Transverse colon (tissue), 4 donors: ENCODE results near the gene JAZF1. TPM values are rescaled to one million over a fixed set of nuclear protein-coding genes. Genes with fewer than 3 reads are reported as not detected.

ENCODE experiments used
- DNase-seq: peaks from one replicate; pipeline ENCODE4 v3.0.0-alpha.2; 2019
- H3K27ac ChIP-seq, 4 donors: fragments of 200-600 bp; sonication (generic); 2 replicates each; pipeline ENCODE4 v1.5.1; 2016 to 2018; ENCODE audit warnings: inconsistent platforms in 4 of 4
- H3K27me3 ChIP-seq: fragments of 200-600 bp; sonication (generic); 2 replicates; pipeline ENCODE4 v1.5.1; 2017; ENCODE audit warnings: inconsistent platforms
- H3K36me3 ChIP-seq, 4 donors: fragments of 200-600 bp; sonication (generic); 2 replicates each; pipeline ENCODE4 v1.5.1; 2017 to 2019; ENCODE audit warnings: inconsistent platforms in 4 of 4
- H3K4me1 ChIP-seq, 4 donors: fragments of 200-600 bp; sonication (generic); 2 replicates each; pipeline ENCODE4 v1.5.1; 2017 to 2020; ENCODE audit warnings: inconsistent platforms in 4 of 4
- H3K4me3 ChIP-seq, 4 donors: fragments of 200-600 bp; sonication (generic); 1 replicate in 1 of 4; 2 replicates in 3 of 4; pipeline versions ENCODE4 v1.5.1 to v1.6.1; 2017 to 2019; ENCODE audit warnings: inconsistent platforms in 4 of 4
- H3K9me3 ChIP-seq, 2 donors: fragments of 200-600 bp; sonication (generic); 2 replicates each; pipeline ENCODE4 v1.5.1; 2017 to 2019; ENCODE audit warnings: inconsistent platforms in 2 of 2
- EP300 ChIP-seq: sonication (generic); formaldehyde crosslinking; IDR thresholded peaks from one replicate; pipeline ENCODE4 v1.6.1; 2017; ENCODE audit warnings: antibody characterized with exemption, low read depth
- POLR2A ChIP-seq: fragments of 450-650 bp; IDR thresholded peaks from one replicate; pipeline ENCODE4 v1.6.1; 2016; ENCODE audit warnings: antibody characterized with exemption, mild to moderate bottlenecking, moderate library complexity
- POLR2AphosphoS5 ChIP-seq, 3 donors: sonication (generic); formaldehyde crosslinking; IDR thresholded peaks; one replicate each; pipeline ENCODE4 v1.6.1; 2016; ENCODE audit warnings: antibody characterized with exemption in 3 of 3
- WGBS, 2 donors: methylation state at CpG; one replicate each; pipeline ENCODE4 v1.1.5; 2018; ENCODE audit warnings: low coverage in 1 of 2; 5-methylcytosine and 5-hydroxymethylcytosine counted together
- in situ Hi-C, 4 donors: fragments of 200-750 bp; cut with MboI; loops; one replicate each; pipeline versions ENCODE4 v1.15.0 to v1.15.1; 2017; ENCODE audit warnings: low sequenced_read_pairs in 3 of 4, low pct_ligation_motif_present in 1 of 4, low pct_unique_long_range_greater_than_20kb in 1 of 4
- intact Hi-C: fragments of 100-400 bp; cut with DNase I; formaldehyde crosslinking; loops from one replicate; pipeline ENCODE4 v1.15.1; 2023; ENCODE audit warnings: low total_unique reads
- total RNA-seq, 4 donors: library from RNA; depleted of rRNA; stranded (reverse); fragments of >200 nt; gene quantifications; one replicate each; pipeline ENCODE4 v1.1.0, GENCODE V29; 2016
- TF ChIP-seq, protein P1 (sequence below), 5 experiments: fragments of 200-600 bp in 3 of 5; fragments of 450-650 bp in 2 of 5; sonication (generic) in 3 of 5; IDR thresholded peaks; 1 replicate in 2 of 5; 2 replicates in 3 of 5; pipeline ENCODE4 v1.5.1; 2016 to 2017; ENCODE audit warnings: antibody characterized with exemption in 5 of 5, inconsistent platforms in 3 of 5, mild to moderate bottlenecking in 2 of 5, moderate library complexity in 1 of 5

The JAZF1 gene
- total RNA-seq, 4 donors from 2014 or later = 11.0 to 12.2 (median 11.5) TPM

DNA sequence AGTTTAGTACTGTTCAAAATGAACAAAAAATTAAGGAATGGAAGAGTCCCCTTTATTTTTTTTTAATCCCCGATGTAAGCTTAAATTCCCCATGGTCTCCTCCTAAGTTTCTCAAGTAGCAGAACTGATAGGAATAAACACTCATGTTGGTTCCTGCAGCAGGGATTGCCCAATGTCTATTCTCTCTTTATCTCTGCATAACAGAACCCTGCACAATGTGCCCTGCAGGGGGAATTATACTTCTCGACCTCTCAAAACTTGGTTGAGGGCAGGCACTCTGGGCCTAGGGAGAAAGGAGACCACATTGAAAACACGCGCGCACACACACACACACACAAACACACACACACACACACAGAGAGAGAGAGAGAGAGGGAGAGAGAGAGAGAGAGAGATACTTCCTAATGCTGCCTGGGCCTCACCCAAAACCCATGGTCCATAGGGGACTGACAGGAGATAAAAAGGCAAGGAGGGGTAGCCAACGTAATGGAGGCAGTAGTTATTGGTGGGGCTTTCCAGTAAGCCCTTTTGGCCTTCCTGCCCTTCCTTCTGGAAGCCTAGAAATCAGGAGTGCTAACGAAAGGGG, 22.7 kb downstream of the JAZF1 start:
- Histone ChIP-seq H3K4me1 (peaks cover 3 to 36% (median 9%) of the 10 kb centered on the region in 4 donors), H3K27ac (no peak overlapping the region)

DNA sequence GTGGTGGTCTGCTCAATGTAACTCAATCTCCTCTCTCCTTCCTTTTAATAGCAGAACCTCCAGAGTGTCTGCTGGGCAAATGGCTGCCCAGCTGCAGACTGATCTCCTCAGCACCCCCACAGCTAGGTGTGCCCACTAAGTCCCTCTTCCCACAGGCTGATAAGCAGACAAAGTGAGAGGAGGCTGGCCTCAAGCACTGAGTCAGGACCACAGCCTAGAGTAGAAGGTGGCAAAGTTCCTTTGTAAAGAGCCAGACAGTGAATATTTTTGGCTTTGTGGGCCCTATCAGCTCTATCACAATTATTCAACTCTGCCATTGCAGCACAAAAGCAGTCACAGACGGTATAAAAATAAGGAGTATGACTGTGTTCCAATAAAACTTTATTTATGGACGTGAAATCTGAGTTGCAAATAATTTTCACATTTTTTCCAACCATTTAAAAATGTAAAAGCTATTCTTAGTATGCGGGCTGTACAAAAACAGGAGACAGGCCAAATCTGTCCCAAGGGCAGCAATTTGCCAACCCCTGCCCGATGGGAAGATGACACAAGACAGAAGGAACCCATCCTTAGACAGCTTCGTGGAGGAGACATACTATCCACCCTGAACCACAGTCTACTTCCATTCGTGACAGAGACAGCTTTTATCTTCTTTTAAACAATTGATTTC, 23.4 kb downstream of the JAZF1 start:
- Histone ChIP-seq H3K4me3 (no peak overlapping the region), H3K36me3 (no peaks in the 10 kb centered on the region), H3K9me3 (no peaks in the 10 kb centered on the region), H3K4me1 (peaks cover 3 to 38% (median 9%) of the 10 kb centered on the region in 4 donors), H3K27ac (no peak overlapping the region), H3K27me3 (no peaks in the 10 kb centered on the region)
- DNase-seq = no peak
- TF ChIP-seq POLR2A (no peak), EP300 (no peak), POLR2AphosphoS5 (IDR thresholded peaks at IDR 0.05) (no peak)
- TF ChIP-seq, protein P1, sequence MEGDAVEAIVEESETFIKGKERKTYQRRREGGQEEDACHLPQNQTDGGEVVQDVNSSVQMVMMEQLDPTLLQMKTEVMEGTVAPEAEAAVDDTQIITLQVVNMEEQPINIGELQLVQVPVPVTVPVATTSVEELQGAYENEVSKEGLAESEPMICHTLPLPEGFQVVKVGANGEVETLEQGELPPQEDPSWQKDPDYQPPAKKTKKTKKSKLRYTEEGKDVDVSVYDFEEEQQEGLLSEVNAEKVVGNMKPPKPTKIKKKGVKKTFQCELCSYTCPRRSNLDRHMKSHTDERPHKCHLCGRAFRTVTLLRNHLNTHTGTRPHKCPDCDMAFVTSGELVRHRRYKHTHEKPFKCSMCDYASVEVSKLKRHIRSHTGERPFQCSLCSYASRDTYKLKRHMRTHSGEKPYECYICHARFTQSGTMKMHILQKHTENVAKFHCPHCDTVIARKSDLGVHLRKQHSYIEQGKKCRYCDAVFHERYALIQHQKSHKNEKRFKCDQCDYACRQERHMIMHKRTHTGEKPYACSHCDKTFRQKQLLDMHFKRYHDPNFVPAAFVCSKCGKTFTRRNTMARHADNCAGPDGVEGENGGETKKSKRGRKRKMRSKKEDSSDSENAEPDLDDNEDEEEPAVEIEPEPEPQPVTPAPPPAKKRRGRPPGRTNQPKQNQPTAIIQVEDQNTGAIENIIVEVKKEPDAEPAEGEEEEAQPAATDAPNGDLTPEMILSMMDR (IDR thresholded peaks at IDR 0.05) = no peak
- 68 to 80% methylated on average over 6 of the region's 6 CpGs for WGBS, 2 donors
- intact Hi-C loops (no loop called here), in situ Hi-C loops (no loop called here)

More for the DNA sequence above, 22.7 kb downstream of the JAZF1 start:
- WGBS, 2 donors = 85 to 92% methylated on average over 2 to 7 of the region's 7 CpGs
- Histone ChIP-seq H3K9me3 (no peaks in the 10 kb centered on the region), H3K4me3 (no peak overlapping the region), H3K36me3 (no peaks in the 10 kb centered on the region), H3K27me3 (no peaks in the 10 kb centered on the region)
- intact Hi-C loops (no loop called here), in situ Hi-C loops (no loop called here)
- TF ChIP-seq EP300 = no peak
- TF ChIP-seq POLR2A = no peak
- TF ChIP-seq, protein P1 (IDR thresholded peaks at IDR 0.05) = no peak
- no peak for TF ChIP-seq POLR2AphosphoS5 (IDR thresholded peaks at IDR 0.05)
- DNase-seq = no peak

DNA sequence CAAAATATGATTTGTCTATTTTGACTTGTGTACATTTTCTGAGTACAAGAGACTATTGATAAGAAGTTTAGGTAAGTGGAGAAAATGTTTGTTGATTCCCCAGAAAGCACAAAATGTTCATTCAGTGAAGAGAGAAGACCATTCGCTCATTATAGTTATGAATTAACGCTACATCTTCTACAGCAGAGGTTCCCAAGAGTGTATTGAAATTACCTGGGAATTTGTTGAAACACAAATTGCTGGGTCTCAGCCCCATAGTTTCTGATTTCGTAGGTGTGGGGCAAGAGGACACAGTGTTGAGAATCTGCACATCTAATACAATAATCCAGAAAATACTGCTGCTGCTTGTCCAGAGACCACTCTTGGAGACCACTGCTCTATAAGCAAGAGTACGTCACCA, 24.2 kb downstream of the JAZF1 start:
- peaks cover 3 to 38% (median 9%) of the 10 kb centered on the region in 4 donors for H3K4me1 ChIP-seq
- no peak for DNase-seq
- H3K4me3 ChIP-seq = no peak overlapping the region
- intact Hi-C loops (no loop called here), in situ Hi-C loops (no loop called here)
- 91 to 94% methylated on average over 4 of the region's 4 CpGs for WGBS, 2 donors
- H3K27ac ChIP-seq = no peak overlapping the region
- H3K9me3 ChIP-seq = no peaks in the 10 kb centered on the region
- H3K36me3 ChIP-seq = no peaks in the 10 kb centered on the region
- no peaks in the 10 kb centered on the region for H3K27me3 ChIP-seq
- no peak for TF ChIP-seq POLR2AphosphoS5 (IDR thresholded peaks at IDR 0.05)
- no peak for TF ChIP-seq POLR2A
- TF ChIP-seq EP300 = no peak

DNA sequence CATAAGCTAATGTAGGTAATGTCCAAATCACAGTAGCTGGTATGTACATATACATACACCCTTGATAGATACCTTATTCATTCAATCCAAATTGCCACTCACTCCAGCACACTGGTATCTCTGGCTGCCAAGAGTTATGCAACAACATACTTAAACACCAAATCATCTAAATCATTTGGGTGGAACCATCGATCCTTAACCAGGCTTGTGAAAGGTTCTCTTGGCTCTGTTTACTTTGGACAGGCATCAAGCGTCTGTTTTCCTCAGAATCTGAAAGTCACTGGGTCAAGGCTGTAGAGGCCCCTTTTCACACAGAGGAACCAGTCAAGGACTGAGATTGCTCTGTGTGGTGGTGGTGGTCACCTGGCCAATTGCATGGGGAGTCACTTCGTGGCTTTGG, 24.6 kb downstream of the JAZF1 start:
- Histone ChIP-seq H3K4me1 (peaks cover 3 to 38% (median 9%) of the 10 kb centered on the region in 4 donors), H3K4me3 (no peak overlapping the region), H3K27me3 (no peaks in the 10 kb centered on the region), H3K9me3 (no peaks in the 10 kb centered on the region), H3K36me3 (no peaks in the 10 kb centered on the region), H3K27ac (no peak overlapping the region)
- WGBS, 2 donors = 27 to 38% methylated on average over 3 of the region's 3 CpGs
- no peak for DNase-seq
- in situ Hi-C loops = no loop called here
- intact Hi-C loops = no loop called here
- TF ChIP-seq, protein P1 (IDR thresholded peaks at IDR 0.05) = no peak
- TF ChIP-seq POLR2A (no peak), POLR2AphosphoS5 (IDR thresholded peaks at IDR 0.05) (no peak)
